GM21786 (cell line): ENCODE results near the gene SLC10A3.

Experiments
- ATAC-seq: cut with Tn5 transposase; IDR thresholded peaks from one replicate; pipeline ENCODE4 v1.9.1; 2021; ENCODE audit not compliant: unreplicated experiment

The SLC10A3 gene

DNA sequence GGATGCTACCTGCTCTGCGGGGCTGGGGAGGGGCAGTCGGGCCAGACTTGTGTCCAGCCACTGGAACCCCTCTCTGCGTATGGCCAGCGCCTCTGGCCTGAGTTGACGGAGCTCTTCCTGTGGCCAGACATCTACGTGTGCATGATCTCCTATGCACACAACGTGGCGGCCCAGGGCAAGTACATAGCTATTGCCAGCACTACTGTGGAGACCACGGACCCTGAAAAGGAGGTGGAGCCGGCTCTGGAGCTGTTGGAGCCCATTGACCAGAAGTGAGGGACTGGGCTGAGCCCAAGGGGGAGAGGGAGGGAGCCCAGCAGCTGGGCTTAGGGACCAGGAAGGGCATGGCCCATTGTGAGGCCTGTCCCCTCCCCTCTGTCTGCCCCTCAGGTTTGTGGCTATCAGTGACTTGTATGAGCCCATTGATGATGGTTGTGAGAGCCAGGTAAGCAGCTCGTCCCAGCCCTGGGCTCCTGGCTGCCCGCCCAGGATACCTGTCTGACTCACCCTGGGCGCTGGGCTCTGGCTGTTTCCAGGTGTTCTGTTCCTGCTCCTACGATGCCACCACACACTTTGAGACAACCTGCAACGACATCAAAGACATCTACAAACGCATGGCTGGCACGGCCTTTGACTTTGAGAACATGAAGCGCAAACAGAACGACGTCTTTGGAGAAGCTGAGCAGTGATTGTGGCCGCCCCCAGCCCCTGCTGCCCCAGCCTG is 48.3 kb downstream of the SLC10A3 start:
- ATAC-seq: no peak

DNA sequence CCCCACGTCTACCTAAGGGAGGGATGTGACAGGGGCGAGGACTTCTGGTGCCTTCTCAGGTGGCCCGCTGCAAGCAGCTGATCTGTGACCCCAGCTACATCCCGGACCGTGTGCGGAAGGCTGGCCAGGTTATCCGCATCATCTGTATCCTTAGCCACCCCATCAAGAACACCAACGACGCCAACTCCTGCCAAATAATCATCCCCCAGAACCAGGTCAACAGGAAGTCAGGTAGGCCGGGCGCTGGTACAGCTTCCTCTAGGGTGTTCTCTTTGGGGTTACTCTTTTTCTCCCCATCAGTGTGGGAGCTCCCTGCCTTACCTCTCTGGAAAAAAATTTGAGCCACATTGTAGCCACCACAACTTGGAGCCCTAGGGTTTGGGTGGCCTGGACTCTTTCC is 48.9 kb downstream of the SLC10A3 start:
- no peak for ATAC-seq

DNA sequence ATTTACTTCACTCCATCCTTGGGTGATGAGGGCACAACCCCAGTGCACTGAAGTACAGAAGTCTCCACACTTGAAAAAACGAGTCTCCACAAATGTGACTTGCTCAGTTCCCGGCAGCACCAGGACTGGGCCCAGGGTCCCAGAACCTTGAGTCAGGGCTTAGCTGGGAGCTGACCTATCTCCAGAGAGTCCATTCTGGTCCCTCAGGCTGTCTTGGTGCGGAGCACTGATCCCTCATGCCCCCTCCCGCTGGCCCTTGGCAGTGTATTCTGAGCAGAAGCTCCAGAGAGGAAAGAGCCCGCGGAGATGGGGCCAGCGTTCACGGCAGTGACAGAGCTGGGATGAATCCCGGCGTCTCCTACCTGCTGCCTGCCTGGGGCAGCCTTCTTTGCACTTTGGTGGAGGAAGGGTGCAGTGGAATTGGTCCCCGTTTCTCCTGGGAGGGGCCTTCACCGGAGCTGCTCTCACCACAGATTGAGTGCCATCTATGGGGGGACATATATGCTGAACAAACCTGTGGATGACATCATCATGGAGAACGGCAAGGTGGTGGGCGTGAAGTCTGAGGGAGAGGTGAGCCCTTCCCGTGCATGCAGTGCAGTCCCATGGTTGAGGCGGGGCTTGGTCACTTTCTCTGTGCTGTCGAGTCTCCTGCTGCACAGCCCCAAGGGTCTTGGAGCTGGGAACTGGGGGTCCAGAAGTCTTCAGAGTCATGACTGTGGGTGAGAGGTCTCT is 49.6 kb downstream of the SLC10A3 start:
- ATAC-seq: no peak

DNA sequence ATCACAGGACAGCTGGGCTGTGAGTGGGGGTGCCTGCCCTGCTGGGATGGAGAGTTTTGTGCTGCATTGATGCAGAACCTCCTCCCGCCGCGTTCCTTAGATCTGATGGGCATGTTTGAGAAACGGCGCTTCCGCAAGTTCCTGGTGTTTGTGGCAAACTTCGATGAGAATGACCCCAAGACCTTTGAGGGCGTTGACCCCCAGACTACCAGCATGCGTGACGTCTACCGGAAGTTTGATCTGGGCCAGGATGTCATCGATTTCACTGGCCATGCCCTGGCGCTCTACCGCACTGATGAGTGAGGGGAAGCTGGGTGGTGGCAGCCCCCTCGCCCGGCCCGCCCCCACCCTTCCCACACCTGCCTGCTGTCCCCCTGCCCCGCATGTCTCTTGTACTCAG is 50.6 kb downstream of the SLC10A3 start:
- no peak for ATAC-seq

DNA sequence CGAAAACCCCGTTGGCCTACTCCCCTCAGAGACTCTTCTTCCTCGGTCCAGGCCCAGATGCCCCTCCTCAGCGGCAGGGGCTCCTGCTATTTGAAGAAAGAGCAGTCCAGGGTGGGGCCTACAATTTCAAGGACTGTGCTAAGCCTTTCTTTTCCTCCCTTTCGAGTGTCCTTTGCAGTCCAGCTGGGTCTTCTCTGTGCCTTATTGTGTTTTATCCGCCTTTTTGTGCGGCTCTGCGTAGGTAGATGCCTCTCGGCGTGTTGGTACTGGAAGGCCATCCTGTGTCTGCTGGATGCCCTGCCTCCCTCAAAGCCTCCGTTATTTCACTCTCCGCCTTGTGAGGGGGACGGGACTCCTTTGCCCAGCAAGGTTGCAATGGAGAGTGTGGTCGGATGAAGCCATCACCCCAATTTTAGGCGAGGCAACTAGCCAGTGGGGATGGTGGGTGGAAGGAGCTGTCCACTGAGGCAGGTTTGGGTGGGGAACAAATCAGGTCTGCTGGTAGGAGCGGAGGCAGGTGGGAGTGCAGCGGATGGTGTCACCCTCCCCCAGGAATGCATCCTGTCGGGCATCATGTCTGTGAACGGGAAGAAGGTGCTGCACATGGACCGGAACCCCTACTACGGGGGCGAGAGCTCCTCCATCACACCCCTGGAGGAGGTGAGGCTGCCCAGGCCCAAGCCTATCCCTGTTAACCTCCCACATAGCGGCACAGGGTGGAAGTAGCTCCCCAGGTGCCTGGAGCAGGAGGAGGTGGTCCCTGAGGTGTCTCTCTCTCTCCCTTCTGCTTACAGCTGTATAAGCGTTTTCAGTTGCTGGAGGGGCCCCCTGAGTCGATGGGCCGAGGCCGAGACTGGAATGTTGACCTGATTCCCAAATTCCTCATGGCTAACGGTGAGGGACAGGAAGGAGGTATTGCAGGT is 52.2 kb downstream of the SLC10A3 start:
- ATAC-seq: no peak
